HG02852 (cell line): Measurements from ENCODE around the gene C12orf75.
"Not testable (repeated sequence)": the region's sequence is repeated elsewhere in the genome, so short reads cannot be mapped to it uniquely, and the experiment has no call there.

Experiments used
- ATAC-seq: cut with Tn5 transposase; IDR thresholded peaks from one replicate; pipeline ENCODE4 v1.9.1; 2021; ENCODE audit warnings: mild to moderate bottlenecking, moderate library complexity; ENCODE audit not compliant: unreplicated experiment

Gene C12orf75

DNA sequence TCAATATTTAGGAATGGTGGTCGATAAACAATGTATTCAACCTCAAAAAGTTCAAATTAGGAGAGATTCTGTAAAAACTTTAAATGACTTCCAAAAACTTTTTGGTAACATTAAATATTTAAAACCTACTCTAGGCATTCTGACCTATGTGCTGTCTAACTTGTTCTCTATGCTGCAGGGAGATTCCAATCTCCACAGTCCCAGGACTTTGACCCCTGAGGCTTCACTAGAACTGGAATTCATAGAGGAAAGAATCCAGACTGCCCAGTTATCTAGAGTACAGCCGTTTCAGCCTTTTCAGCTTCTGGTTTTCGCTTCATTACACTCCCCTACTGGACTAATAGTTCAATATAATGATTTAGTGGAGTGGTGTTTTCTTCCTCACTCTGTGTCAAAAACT lies 21.1 kb upstream of the C12orf75 start:
- ATAC-seq, result not testable (repeated sequence)

DNA sequence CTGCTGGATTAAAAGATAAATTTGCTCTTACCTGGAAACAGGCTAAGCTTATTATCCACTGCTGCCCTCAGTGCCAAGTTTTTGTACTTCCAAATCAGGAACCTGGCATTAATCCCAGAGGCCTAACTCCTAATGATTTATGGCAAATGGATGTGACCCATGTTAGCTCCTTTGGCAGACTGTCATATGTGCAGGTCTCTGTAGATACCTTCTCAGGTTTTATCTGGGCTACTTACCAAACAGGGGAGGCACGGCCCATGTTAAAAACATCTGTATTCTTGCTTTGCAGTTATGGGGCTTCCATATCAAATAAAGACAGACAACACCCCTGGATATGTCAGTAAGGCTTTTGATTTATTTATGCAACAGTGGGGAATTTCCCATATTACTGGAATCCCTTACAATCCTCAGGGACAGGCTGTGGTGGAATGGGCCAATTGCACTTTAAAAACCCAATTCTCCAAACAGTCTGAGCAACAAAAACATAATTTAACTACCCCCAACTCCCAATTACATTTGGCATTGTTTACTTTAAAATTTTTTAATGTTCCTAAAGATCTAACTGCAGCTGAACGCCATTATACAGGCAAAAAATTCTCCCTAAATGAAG lies 19.9 kb upstream of the C12orf75 start:
- ATAC-seq, result not testable (repeated sequence)

DNA sequence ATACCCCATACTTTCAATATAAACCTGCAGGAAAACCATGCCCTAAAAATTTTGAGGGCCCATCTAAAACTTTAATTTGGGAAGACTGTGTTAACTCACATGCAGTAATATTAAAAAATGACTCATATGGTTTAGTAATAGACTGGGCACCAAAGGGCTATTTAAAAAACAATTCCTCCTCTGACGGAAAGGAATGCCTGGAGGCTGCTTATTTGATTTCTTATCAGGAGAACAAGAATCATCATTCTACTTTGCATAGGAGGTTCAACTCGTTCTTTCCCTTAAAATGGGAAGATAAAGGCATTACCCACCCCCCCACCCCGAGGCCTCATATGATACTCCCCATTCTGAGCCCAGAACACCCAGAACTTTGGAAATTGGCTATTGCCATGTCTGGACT lies 18.6 kb upstream of the C12orf75 start:
- ATAC-seq, result not testable (repeated sequence)

DNA sequence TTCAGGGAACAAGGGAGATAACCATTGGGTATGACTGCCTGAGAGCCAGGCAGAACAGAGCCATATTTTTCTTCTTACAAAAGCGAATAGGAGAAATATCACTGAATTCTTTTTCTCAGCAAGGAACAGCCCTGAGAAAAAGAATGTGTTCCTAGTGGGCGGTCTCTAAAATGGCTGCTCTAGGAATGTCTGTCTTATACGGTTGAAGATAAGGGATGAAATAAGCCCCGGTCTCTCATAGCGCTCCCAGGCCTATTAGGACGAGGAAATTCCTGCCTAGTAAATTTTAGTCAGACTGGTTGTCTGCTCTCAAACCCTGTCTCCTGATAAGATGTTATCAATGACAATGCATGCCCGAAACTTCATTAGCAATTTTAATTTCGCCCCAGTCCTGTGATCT lies 16.7 kb upstream of the C12orf75 start:
- not testable (repeated sequence) for ATAC-seq

DNA sequence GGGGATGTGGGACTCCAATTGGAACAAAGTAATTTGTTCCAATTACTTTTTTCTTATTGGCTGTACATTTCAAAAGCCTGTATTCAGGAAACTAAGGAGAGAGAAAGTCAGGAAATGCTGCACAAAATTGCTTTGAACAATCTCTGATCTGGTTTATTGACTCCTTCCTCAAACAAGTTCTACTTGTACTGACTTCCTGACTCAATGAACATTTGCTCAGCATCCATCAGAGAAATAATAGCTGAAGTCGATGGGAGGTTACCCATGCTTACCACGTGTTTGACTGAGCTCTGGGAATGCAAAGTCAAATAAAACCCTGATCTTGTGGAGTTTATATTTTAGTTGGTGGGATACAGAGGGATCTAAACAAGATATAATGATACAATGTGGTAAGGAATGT lies 15.4 kb upstream of the C12orf75 start:
- ATAC-seq, result no peak

DNA sequence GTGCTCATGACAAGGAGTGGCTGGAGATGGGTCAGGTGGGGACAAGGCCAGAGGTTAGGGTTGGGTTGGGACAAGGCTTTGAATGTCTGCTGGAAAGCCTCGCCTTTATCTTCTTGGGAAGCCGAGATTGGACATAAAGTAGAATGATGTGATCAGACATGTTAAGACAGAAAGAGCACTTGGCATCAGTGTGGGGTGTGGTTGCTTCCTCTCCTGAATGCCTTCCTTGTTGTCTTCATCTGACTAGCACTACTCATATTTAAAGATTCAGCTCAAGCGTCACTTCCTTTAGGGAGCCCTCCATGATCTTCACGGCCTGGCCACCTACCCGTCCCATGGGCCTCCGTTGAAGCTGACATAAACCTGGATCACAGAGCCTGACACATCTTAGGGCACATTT lies 14.8 kb upstream of the C12orf75 start:
- no peak for ATAC-seq

DNA sequence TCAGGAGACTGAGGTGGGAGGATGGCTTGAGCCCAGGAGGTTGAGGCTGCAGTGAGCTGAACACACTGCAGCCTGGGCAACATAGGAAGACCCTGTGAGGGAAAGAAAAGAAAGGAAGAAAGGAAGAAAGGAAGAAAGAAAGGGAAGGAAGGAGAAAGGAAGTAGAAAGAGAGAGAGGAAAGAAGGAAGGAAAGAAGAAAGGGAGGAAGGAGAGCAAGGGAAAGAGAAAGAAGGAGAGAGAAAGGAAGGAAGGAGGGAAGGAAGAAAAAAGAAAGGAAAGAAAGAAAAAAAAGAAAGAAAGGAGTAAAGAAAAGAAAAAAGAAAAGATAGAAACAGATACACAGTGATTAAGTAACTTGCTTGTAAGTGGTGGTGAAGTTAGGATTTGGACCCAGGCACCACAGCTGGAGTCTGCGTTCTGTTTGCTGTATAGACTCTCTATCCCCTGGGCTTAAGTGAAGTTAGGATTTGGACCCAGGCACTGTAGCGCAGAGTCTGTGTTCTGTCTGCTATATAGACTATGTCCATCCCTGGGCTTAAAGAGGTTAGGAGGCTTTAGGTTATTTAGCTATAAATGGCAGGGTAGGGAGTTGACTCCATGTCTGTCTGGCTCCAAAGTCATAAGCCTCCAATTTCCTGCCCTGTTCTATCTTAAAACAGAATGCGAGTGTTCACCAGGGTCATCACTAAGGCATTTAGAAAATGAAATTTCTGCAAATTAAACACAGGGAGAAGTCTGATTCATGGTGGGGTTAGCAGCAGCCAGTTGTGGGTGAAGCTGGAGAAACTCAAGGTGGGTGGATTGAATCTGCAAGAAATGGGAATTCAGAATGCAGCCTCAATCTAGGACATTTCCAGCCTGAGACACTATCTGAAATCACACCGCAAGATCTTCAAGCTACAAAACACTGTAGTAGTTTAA lies 13.3 kb upstream of the C12orf75 start:
- no peak for ATAC-seq

DNA sequence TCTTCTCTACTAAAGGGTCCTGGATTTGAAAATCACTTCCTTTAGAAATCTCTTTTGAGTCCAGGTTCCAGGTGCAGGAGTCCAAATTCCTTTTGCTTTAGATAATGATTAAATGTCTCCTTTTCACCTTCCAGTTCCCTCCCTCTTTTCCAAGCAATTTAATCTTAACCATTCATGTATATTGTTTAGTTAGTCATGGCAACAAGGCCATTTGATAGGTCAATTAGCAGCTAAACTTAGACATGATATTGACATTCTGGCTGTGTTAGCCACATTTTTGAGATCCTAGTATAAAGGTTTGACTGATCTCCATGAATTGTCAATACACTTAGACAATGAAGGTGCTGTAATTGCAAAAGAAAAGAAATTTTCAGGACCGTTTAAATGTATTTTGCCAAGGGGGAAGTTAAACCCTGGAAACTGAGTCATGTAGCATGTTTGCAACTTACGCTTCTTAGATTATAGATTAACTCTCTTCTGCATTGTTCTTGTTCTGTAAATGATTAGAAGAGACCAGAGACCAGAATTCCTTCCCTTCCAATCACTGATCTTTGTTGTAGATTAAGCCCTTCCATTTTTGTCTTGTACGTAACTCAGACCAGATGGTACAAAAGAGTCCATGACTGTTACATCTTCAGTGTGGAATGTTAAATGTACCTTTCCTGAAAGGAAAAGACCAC lies 12.4 kb upstream of the C12orf75 start:
- no peak for ATAC-seq

DNA sequence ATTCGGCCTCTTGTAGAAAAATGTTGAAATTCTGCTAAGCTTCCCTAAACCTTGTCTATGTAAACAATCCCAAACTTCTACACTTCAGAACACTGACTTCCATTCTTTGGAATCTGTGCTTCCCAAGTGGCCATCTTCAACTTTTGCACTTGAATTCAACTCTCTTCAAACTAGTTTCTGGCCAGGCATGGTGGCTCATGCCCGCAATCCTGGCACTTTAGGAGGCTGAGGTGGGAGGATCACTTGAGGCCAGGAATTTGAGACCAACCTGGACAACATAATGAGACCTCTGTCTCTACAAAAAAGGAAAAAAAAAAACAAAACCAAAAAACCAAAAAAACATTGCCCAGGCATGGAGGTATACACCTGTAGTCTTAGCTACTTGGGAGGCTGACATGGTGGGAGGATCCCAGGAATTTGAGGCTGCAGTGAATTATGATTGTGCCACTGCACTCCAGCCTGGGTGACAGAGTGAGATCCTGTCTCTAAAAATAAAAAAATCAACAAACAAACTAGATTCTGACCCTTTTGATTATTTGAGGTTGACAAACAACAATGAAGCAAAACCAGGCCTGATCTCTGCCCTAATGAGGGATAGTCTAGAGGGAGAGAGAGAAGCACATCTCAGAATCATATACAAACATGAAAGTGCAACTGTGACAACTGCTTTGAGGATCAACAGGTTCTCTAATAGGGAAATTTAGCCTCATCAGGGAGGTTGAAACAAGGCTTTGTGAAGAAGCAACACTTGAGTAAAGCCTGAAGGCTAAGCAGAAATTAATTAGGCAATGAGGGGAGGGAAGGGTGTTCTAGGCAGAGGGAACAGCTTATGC lies 11.6 kb upstream of the C12orf75 start:
- ATAC-seq, result no peak

DNA sequence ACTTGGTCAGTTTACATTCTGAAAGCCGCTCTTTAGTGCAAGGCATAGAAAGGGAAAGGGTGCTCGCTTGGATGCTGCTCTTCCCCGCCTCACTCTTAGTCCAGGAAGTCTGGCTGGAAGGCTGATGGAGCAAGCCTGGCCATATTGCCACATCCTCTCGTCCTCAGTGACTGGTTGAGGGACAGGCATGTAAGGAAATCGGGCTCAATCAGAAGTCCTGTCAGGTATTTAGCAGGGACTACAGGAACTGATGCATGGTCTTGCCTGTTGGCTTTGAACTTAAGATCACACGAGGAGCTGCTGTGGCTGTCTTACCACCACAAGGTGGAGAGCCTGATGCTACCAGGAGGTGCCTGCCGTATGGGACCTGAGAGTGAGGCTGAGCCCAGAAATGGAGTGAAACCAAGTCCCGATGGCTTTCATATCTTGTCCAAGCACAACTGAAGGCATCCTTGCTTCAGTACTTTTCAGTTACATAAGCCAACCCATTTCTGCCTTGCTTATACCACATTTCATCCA lies 10.7 kb upstream of the C12orf75 start:
- ATAC-seq, result no peak

DNA sequence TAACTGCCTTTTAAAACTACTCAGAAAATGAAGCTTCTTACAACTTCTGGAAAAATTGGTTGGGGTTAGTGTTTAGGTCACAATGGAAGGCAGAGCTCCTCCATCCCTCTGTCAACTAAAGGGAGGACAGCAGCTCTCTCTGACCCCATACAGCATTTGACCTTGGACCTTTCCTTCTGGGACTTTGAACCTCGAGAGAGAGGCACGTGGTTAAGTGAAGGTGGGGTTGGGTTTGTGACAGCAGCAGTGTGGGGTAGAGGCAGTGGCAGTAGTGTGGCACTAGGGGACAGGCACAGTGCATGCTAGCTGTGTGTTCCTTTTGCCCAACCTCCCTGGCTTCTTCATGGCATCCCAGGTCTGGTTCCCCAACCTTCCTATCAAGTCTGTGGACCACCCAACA lies 9.4 kb upstream of the C12orf75 start:
- no peak for ATAC-seq

DNA sequence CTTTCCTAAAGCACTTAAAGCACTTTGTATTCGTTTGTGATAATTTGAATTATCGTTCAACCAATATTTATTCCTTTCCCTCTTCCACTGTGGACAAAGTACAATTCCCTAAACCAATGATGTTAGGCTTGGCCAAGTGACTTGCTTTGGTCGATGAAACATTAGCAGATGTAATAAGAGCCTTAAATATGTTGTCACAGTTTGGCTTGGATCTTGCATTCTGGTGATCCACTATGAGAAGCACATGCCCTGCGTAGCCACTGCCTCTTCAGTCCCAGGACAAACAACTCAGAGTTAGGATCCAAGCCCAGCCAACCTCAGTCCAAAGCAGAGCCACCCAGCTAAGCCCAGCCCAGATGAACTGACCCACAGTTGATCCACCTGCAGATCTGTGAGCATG lies 8.4 kb upstream of the C12orf75 start:
- no peak for ATAC-seq

DNA sequence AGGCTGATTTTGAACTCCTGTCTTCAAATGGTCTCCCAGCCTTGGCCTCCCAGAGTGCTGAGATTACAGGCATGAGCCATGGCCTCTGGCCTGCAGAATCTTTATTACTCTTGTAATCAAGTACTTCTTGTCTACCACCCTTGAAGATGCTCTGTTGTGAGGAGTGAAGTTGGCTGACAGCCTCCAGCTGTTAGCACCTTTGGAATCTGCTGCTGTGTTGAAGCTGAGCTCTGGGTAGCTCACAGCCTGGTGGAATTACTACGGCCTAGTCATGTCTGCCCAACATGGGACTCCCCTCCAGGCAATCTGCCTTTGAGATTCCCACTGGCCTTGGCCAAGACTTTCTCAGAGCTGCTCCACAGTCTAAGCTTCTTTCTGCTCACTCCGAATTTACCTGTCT lies 5.8 kb upstream of the C12orf75 start:
- ATAC-seq, result no peak

DNA sequence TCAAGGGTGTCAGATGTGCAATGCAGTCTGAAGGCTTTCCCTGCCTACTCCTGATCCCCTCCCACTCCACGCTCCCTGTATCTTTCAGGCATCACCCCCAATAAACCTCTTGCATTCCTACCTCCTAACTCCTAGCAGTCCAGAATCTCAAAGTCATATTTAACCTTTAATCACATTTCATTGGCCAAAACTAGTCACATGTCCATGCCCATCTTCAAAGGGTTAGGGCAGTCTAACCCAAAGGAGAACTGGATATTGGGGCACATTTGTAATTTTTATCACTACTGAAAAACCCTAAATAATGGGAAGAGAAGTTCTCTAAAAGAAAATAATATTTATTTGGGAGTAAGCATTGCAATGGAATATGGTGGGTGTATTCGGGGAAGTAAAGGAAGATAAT lies 5.4 kb upstream of the C12orf75 start:
- ATAC-seq, result no peak

DNA sequence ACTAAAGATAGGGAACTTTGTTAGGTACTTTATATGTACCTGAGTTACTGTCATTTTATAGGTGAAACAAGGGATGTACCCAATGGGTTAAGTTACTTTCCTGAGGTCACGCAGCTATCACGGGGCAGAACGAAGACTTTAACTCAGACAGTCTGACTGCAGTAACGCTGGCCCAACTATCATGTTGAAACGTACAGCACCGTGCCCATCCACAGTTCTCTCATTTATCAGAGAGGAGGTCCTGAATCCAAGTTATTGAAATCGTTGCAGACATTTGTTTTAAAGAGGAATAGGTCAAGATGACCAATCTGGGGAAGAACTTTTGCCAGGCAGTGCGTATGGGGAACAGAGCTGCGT lies 587 bp upstream of the C12orf75 start:
- ATAC-seq, result no peak

DNA sequence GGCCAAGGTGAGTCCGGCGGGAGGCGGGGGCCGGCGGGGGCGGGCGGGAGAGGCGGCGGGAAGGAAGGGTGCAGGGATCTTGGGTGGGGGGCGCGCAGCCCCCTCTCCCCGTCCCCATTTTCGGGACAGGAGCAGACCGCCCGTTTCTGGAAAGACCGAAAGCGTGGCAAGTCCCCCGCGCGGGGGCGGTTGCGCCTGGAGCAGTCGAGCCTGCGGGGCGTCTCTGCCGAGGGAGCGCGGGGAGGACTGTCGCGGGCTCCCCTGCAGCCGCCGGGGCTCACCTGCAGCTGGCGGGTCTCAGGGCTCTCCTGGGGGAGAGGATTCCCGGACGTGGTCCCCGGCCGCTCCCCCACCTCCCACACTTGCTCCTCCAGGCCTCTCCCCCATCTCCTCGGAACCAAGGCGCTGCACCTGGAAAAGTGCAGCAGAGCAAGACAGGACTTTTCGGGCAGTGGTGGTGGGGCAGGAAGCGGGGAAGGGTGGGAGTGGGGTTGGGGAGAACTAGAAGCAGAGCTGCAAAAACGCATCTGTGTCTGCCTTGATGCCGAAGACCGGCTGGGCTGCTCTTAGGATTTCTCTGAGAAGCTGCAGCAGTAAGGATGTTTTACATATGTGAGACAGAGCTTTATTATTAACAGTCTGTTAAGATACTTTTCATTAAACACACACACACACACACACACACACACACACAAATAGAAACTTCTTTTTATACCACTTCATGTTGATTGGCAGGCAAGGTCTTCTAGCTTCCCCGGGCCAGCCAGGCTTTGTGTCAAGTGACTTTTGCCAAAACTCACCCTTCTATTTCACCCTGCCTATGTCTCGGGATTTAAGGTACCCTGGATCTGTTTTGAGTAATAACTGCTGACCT lies 677 bp downstream of the C12orf75 start:
- peak; percentile 22 for ATAC-seq

DNA sequence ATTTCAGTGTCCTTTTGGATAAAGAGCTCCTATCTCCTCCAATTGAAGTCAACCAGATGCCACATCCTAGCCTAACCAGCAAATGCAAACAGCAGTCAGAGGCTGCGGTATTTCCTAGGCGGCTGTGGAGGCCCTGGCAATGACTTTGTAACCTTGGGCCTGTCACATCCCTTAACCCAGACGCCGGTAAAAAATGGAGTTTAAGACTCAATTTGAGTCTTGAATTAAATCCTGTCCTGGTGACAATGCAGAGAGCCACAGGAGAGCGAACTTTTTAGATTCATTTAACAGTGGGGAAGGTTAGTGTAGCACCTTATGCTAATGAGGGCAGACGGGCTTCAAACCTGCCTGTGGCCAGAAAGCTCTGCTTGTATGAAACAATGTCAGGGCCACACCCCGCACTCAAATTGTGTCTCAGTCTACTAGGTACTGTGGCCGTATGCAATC lies 1.3 kb downstream of the C12orf75 start:
- ATAC-seq, result no peak

DNA sequence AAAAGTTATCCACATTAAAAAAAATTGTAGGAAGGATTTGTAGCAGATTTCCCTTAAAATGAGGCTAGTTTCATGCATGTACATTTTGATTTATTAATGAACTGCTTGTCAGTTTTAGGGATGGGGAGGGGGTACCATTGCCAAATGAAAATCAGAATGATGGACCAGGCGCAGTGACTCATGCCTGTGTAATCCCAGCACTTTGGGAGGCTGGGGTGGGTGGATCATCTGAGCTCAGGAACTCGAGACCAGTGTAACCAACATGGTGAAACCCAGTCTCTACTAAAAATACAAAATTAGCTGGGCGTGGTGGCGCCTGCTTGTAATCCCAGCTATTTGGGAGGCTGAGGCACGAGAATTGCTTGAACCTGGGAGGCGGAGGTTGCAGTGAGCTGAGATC lies 1.8 kb downstream of the C12orf75 start:
- not testable (repeated sequence) for ATAC-seq

DNA sequence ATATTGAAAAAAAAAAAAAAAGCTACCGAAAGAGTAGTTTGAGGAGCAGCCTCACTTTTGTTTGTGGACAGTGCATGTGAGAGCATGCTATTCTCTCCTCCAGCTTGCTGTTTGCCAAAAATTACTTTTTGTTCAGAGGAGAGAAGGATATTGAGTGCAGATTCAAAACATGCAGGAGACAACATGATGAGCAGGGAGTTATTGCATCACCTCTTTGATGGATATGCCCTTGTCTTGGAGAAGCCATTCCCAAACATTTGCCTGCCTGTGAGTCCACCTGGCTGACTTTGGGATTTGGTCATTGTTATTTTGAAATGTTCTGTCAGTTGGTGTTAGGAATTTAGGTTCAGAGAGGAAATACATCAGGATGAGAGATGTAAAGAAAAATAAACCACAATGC lies 2.4 kb downstream of the C12orf75 start:
- ATAC-seq, result no peak

DNA sequence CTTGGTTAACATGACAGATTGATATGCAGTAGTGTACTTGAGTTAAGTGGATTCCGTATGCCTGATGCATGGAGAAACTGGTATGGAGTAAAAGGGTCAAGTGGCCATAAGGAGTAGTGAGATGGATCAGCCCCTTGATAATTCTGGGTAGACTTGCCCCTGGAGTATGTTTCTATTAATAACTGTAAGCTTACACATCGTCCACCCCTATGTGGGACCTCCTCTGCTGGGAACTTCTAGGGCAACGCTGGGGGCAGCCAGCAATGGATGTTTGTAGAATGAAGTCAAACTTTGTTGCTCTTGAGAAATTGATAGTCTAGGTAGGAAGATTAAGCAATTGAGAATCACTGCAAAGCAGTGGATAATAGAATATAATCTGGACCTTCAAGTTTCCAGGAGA lies 3.5 kb downstream of the C12orf75 start:
- no peak for ATAC-seq
